Activated T-helper 1 cell treated with anti-CD3 and anti-CD28 coated beads, Interleukin-2, amount 50 U/mL, for 16 hours (primary cell): Measurements from ENCODE around the gene PIAS4.
"Not testable (repeated sequence)": the region's sequence is repeated elsewhere in the genome, so short reads cannot be mapped to it uniquely, and the experiment has no call there.

Experiments
- DNase-seq, 2 donors: peaks; one replicate each; pipeline ENCODE4 v3.0.0-alpha.2; 2020; ENCODE audit warnings: low read depth in 1 of 2, low spot score in 1 of 2

PIAS4 gene

GRCh38 chr19:3998667-3999412 lies 8.7 kb upstream of the PIAS4 start:
- not testable (repeated sequence) for DNase-seq

DNA sequence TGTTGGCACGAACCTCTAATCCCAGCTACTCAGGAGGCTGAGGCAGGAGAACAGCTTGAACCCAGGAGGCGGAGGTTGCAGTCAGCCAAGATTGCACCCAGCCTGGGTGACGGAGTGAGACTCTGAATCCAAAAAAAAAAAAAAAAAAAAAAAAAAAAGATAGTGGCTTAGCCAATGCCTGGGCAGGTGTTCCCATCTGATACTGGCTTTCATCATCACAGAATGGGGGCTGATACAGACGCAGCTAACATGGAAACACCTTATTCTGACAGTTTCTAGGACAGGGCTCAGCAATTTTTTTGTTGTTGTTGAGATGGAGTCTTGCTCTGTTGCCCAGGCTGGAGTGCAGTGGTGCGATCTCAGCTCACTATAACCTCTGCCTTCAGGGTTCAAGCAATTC lies 6.7 kb upstream of the PIAS4 start:
- not testable (repeated sequence) for DNase-seq

DNA sequence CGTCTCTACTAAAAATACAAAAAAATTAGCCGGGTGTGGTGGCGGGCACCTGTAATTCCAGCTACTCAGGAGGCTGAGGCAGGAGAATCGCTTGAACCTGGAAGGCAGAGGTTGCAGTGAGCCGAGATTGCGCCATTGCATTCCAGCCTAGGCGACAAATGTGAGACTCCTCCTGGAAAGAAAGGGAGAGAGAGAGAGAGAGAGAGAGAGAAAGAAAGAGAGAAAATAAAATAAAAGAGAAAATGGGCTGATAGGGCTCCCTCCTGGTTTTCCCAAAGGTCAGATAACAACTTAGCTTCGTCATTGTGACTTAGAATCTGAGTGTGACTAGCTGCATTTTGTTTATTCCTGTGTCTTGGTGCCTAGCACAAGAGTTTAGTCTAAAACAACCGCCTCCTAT lies 2.1 kb upstream of the PIAS4 start:
- DNase-seq: not testable (repeated sequence)

GRCh38 chr19:4007836-4008539 lies 452 bp downstream of the PIAS4 start:
- DNase-seq: no peak

- no peak for DNase-seq
Measured at GRCh38 chr19:4009990-4010807, 2.7 kb downstream of the PIAS4 start.

DNA sequence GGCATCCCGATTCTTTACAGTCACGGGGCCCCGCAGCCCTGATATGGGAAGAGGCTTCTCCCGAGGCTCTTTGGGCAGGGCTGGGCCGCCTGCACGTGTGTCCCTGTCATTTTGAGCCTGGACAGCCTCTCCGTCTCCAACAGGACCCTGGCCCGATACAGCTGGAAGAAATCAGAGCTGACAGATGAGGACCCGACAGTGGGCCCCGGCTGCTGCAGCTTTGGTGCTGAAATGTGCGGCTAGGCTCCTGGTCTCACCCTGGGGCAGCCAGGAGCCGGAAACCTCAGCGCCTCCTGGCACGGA lies 3.2 kb downstream of the PIAS4 start:
- no peak for DNase-seq

DNA sequence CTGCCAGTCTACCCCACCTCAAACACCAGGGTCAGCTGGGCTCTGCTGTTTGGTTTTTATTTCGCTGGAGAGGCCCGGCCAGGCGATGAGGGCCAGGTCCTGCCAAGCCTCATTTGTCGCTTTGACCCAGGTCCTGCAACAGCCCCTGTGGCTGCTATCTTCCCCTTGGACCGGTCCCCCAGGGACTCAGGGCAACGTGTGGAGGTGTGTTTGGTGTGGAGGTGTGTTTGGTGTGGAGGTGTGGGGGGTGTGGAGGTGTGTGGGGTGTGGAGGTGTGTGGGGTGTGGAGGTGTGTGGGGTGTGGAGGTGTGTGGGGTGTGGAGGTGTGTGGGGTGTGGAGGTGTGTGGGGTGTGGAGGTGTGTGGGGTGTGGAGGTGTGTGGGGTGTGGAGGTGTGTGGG lies 3.9 kb downstream of the PIAS4 start:
- not testable (repeated sequence) for DNase-seq

- DNase-seq: no peak
Measured at GRCh38 chr19:4012092-4012974, 4.8 kb downstream of the PIAS4 start.

DNA sequence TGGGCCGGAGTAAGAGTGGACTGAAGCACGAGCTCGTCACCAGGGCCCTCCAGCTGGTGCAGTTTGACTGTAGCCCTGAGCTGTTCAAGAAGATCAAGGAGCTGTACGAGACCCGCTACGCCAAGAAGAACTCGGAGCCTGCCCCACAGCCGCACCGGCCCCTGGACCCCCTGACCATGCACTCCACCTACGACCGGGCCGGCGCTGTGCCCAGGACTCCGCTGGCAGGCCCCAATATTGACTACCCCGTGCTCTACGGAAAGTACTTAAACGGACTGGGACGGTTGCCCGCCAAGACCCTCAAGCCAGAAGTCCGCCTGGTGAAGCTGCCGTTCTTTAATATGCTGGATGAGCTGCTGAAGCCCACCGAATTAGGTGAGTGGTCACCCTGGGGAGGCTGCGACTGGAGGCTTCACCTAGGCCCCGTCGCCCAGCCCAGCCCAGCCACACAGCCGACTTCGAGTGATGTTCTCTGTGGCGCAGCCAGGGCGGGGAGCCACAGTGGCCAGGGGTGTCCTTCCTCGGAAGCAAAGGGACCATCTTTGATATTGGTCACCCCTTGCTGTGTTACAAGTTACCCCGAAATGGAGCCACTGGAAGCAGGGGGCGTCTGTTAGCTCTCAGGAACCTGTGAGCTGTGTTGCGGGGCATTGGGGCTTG lies 5.6 kb downstream of the PIAS4 start:
- no peak for DNase-seq

DNA sequence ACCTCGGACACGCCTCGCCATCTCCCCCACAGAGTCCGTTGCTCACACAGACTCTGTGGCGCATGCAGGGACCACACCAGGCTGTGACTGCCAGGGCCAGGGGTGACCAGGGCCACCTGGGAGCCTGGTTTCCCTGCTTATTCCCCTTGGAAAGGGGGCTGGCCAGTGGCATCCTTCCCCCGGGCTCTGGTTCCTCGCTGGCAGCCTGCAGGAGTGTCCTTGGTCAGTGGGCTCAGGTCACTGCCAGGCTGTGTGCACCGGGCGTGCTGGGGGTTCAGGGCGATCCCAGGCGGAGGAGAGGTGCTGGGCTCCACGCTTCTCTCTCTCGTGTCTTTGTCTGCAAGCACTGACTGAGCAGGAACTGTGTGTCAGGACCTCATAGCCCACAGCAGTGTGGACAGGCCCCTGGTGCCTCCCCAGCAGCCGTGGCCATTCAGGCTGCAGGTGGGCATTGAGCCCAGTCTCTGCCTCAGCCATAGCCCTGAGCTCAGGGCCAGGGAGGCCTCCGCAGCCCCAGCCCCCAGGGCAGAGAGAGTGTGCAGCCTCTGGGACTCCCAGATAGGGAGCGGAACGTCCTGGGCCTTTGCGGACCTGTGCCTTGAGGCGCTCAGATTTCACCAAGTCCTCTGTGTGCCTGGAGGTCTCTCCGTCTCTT lies 6.5 kb downstream of the PIAS4 start:
- no peak for DNase-seq

GRCh38 chr19:4014541-4015491 lies 7.3 kb downstream of the PIAS4 start:
- no peak for DNase-seq

- DNase-seq: no peak
Measured at GRCh38 chr19:4015705-4016402, 8.3 kb downstream of the PIAS4 start.

DNA sequence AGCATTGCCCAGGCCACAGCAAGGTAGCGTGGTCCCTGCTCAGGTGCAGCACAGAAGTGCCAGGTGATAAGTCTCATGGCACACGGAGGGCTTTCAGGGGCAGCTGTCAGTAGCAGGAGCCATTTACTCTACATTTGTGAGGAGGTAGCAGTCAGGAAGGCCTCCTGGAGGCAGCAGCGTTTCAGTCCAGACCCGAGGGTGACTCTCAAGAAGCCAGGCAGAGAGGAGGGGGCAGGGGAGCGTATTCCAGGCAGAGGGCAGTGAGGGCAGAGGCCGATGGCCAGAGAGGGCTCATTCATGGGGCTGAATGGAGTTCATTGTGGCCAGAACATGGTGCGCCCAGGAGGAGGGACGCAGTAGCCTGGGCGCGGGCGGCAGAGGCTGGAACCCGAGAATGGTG lies 8.9 kb downstream of the PIAS4 start:
- no peak for DNase-seq

DNA sequence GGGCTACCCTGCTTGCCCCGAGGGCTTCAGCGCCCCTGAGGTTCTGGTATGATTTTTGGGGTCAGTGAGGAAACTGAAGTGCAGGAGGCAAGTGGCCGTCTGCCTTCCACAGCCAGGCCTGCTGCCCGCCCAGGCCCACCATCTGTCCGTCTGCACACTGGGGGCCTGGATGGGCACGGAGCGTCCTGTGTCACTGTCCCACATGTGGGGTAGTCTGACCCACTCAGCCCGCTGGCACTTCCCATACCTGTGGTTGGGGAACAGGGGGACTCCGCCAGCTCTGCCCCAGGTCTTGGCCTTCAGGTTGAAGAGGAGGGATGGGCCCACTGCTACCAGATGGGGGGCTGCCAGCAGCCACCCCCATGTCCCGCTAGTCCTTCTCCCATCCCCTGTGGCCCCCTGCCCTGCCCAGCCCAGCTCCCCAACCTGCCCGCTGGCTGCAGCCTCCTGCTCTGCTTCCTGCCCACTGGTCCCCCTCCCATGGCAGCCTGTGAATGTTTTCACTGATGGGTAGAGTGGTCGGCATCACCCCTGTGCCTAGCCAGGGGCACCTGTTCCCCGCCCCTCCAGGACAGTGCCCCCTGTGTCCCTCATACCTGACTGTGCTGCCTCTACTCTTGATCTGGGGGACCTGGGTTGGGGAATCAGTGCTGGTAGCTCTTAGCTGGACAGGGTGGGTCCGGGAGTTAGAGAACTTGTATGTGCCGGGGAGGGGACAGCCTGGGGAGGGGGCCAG lies 9.5 kb downstream of the PIAS4 start:
- no peak for DNase-seq

DNA sequence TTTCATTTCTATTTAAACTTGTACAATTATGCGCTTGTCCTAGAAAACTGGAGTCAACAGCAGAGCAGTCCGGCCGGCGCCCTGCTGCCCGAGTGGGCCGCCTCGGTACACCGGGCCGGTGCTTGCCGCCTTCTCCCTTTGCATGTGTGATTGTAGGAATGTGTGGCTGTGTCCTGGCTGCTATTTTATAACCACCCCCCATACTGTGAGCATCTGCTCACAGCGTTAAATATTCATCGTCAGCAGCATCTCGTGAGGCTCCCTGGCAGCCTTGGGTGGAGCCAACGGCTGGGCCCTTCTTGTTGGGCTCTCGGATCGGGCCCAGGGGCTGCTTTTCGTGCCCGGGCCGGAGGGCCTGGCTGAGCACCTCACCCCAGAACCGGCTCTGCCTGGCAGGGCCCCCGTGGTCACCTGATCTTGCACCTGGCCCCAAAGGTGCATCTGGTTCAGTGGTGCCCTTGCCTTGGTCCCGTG lies 10.6 kb downstream of the PIAS4 start:
- DNase-seq: no peak

- no peak for DNase-seq
Measured at GRCh38 chr19:4018775-4019504, 11.4 kb downstream of the PIAS4 start.

DNA sequence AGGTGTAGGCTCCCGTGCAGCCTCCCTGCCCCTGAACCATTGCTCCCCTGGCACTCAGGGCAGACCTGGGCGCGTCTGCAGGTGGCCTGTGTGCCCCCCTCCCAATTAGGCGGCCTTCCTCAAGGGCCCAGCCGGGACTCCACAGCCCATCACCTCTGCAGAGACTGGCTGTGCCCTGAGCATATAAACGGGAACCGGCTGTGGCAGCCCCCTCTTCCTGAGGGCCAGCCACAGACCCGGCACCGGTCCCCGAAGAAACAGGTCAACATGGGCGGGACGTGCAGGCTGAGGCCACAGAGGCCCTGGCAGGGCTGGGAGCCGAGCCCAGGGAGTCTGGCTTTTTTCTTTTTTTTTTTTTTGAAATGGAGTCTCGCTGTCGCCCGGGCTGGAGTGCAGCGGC lies 12.0 kb downstream of the PIAS4 start:
- no peak for DNase-seq
